ENCODE data around the gene SMARCA1. TPM values are rescaled to one million over a fixed set of nuclear protein-coding genes. Genes with fewer than 3 reads are reported as not detected.
"Not testable (repeated sequence)": the region's sequence is repeated elsewhere in the genome, so short reads cannot be mapped to it uniquely, and the experiment has no call there.

Gene SMARCA1
- total RNA-seq = under 1 TPM; 0.10 to 0.21 TPM

GRCh38 chrX:129523079-129523911 is at the start of gene SMARCA1:
SMARCA1 (minus strand) TSS chrX:129523490; CDS start chrX:129523370, 120 bp downstream.
- Mint-ChIP-seq H3K4me3 (peak within 1 kb of the TSS; percentile 73), H3K4me1 (ENCODE audit: low read depth) (peaks cover 3% of the 10 kb centered on the region), H3K36me3 (no peaks in the 10 kb centered on the region), H3K9me3 (no peaks in the 10 kb centered on the region), H3K27me3 (peaks cover 5% of the 10 kb centered on the region), H3K27ac (no peak within 1 kb of the TSS)
- POLR2A ChIA-PET = no interaction called here
- peak; percentile 8 for DNase-seq
- intact Hi-C loops (cut with micrococcal nuclease) = no loop called here
- CTCF ChIA-PET = interaction anchor here (0.6 kb wide), 1 partner anchor 495 kb away, joined by 5 read pairs; no protein-coding TSS in a partner anchor

- Mint-ChIP-seq H3K27me3 (no peaks in the 10 kb centered on the region), H3K36me3 (peaks cover 8% of the 10 kb centered on the region), H3K9me3 (no peaks in the 10 kb centered on the region), H3K4me3 (no peak overlapping the region), H3K27ac (no peak overlapping the region), H3K4me1 (ENCODE audit: low read depth) (no peaks in the 10 kb centered on the region)
- no peak for DNase-seq
- ChIA-PET CTCF (no interaction called here), POLR2A (no interaction called here)
- intact Hi-C loops (cut with micrococcal nuclease) = no loop called here
Measured at GRCh38 chrX:129572422-129572821, 49.1 kb upstream of the SMARCA1 start.

GRCh38 chrX:129568349-129568748 is 45.1 kb upstream of the SMARCA1 start:
- ChIA-PET CTCF (no interaction called here), POLR2A (no interaction called here)
- intact Hi-C loops (cut with micrococcal nuclease) = no loop called here
- H3K4me1 Mint-ChIP-seq (ENCODE audit: low read depth) = peaks cover 11% of the 10 kb centered on the region
- DNase-seq = no peak
- H3K4me3 Mint-ChIP-seq = no peak overlapping the region
- H3K27ac Mint-ChIP-seq = no peak overlapping the region
- H3K36me3 Mint-ChIP-seq = peaks cover 4% of the 10 kb centered on the region
- no peaks in the 10 kb centered on the region for H3K9me3 Mint-ChIP-seq
- no peaks in the 10 kb centered on the region for H3K27me3 Mint-ChIP-seq

GRCh38 chrX:129566073-129566472 is 42.8 kb upstream of the SMARCA1 start:
- Mint-ChIP-seq H3K9me3 (no peaks in the 10 kb centered on the region), H3K27ac (peak overlapping the region; percentile 16), H3K4me1 (ENCODE audit: low read depth) (peaks cover 11% of the 10 kb centered on the region), H3K36me3 (peaks cover 12% of the 10 kb centered on the region), H3K27me3 (no peaks in the 10 kb centered on the region), H3K4me3 (no peak overlapping the region)
- no peak for DNase-seq
- ChIA-PET CTCF (no interaction called here), POLR2A (no interaction called here)
- intact Hi-C loops (cut with micrococcal nuclease) = no loop called here

- Mint-ChIP-seq H3K9me3 (no peaks in the 10 kb centered on the region), H3K36me3 (peaks cover 11% of the 10 kb centered on the region), H3K27ac (no peak overlapping the region), H3K27me3 (no peaks in the 10 kb centered on the region), H3K4me1 (ENCODE audit: low read depth) (peaks cover 11% of the 10 kb centered on the region), H3K4me3 (no peak overlapping the region)
- CTCF ChIA-PET = no interaction called here
- no peak for DNase-seq
- POLR2A ChIA-PET = no interaction called here
- intact Hi-C loops (cut with micrococcal nuclease) = no loop called here
Measured at GRCh38 chrX:129565046-129565650, 41.9 kb upstream of the SMARCA1 start.

GRCh38 chrX:129564345-129564744 is 41.1 kb upstream of the SMARCA1 start:
- H3K36me3 Mint-ChIP-seq; CTCF ChIA-PET; intact Hi-C loops (cut with micrococcal nuclease); H3K27ac Mint-ChIP-seq; H3K4me3 Mint-ChIP-seq; H3K9me3 Mint-ChIP-seq; DNase-seq; H3K27me3 Mint-ChIP-seq; POLR2A ChIA-PET: not testable (repeated sequence)
- peaks cover 11% of the 10 kb centered on the region for H3K4me1 Mint-ChIP-seq (ENCODE audit: low read depth)

GRCh38 chrX:129561453-129561852 is 38.2 kb upstream of the SMARCA1 start:
- intact Hi-C loops (cut with micrococcal nuclease) = no loop called here
- Mint-ChIP-seq H3K27me3 (no peaks in the 10 kb centered on the region), H3K9me3 (no peaks in the 10 kb centered on the region), H3K36me3 (peaks cover 12% of the 10 kb centered on the region), H3K4me1 (ENCODE audit: low read depth) (peaks cover 11% of the 10 kb centered on the region), H3K4me3 (no peak overlapping the region), H3K27ac (no peak overlapping the region)
- CTCF ChIA-PET = interaction anchor here (0.7 to 1.0 kb wide), 2 partner anchors 9 to 116 kb away, joined by 3 to 4 read pairs; no protein-coding TSS in a partner anchor
- DNase-seq = no peak
- POLR2A ChIA-PET = no interaction called here

GRCh38 chrX:129559783-129560182 is 36.5 kb upstream of the SMARCA1 start:
- H3K27ac Mint-ChIP-seq = no peak overlapping the region
- ChIA-PET POLR2A (no interaction called here), CTCF (no interaction called here)
- H3K4me1 Mint-ChIP-seq (ENCODE audit: low read depth) = no peaks in the 10 kb centered on the region
- no peaks in the 10 kb centered on the region for H3K9me3 Mint-ChIP-seq
- no peak for DNase-seq
- peaks cover 12% of the 10 kb centered on the region for H3K36me3 Mint-ChIP-seq
- no peak overlapping the region for H3K4me3 Mint-ChIP-seq
- no peaks in the 10 kb centered on the region for H3K27me3 Mint-ChIP-seq
- intact Hi-C loops (cut with micrococcal nuclease) = no loop called here

- DNase-seq = no peak
- Mint-ChIP-seq H3K36me3 (peaks cover 12% of the 10 kb centered on the region), H3K27me3 (no peaks in the 10 kb centered on the region), H3K9me3 (no peaks in the 10 kb centered on the region), H3K27ac (no peak overlapping the region), H3K4me1 (ENCODE audit: low read depth) (no peaks in the 10 kb centered on the region), H3K4me3 (no peak overlapping the region)
- intact Hi-C loops (cut with micrococcal nuclease) = no loop called here
- CTCF ChIA-PET = no interaction called here
- POLR2A ChIA-PET = no interaction called here
Measured at GRCh38 chrX:129557844-129558480, 34.7 kb upstream of the SMARCA1 start.

- intact Hi-C loops (cut with micrococcal nuclease) = no loop called here
- ChIA-PET POLR2A (no interaction called here), CTCF (no interaction called here)
- Mint-ChIP-seq H3K27me3 (no peaks in the 10 kb centered on the region), H3K27ac (no peak overlapping the region), H3K36me3 (peaks cover 4% of the 10 kb centered on the region), H3K9me3 (no peaks in the 10 kb centered on the region), H3K4me1 (ENCODE audit: low read depth) (no peaks in the 10 kb centered on the region), H3K4me3 (no peak overlapping the region)
- no peak for DNase-seq
Measured at GRCh38 chrX:129556806-129557315, 33.6 kb upstream of the SMARCA1 start.

- H3K27ac Mint-ChIP-seq; CTCF ChIA-PET; H3K4me1 Mint-ChIP-seq (ENCODE audit: low read depth); H3K36me3 Mint-ChIP-seq; POLR2A ChIA-PET; intact Hi-C loops (cut with micrococcal nuclease); H3K27me3 Mint-ChIP-seq; H3K9me3 Mint-ChIP-seq; H3K4me3 Mint-ChIP-seq; DNase-seq: not testable (repeated sequence)
Measured at GRCh38 chrX:129554816-129555215, 31.5 kb upstream of the SMARCA1 start.

GRCh38 chrX:129553619-129554288 is 30.5 kb upstream of the SMARCA1 start:
- intact Hi-C loops (cut with micrococcal nuclease) = no loop called here
- Mint-ChIP-seq H3K4me3 (no peak overlapping the region), H3K36me3 (no peaks in the 10 kb centered on the region), H3K27me3 (no peaks in the 10 kb centered on the region), H3K27ac (no peak overlapping the region), H3K9me3 (no peaks in the 10 kb centered on the region), H3K4me1 (ENCODE audit: low read depth) (no peaks in the 10 kb centered on the region)
- POLR2A ChIA-PET = no interaction called here
- CTCF ChIA-PET = no interaction called here
- no peak for DNase-seq

All from activated CD4-positive, alpha-beta memory T cell treated with anti-CD3 and anti-CD28 coated beads for 36 hours (primary cell).